Hematopoietic multipotent progenitor cell (in vitro differentiated cells): ENCODE measurements around the gene FOXD4L6. TPM values are rescaled to one million over a fixed set of nuclear protein-coding genes. Genes with fewer than 3 reads are reported as not detected.
"Not testable (repeated sequence)": the region's sequence is repeated elsewhere in the genome, so short reads cannot be mapped to it uniquely, and the experiment has no call there.

Source experiments
- DNase-seq, 3 donors: peaks; one replicate each; pipeline ENCODE4 v3.0.0-alpha.2; 2011 to 2015; ENCODE audit warnings: low read depth in 2 of 3, low spot score in 2 of 3
- total RNA-seq: library from RNA; depleted of rRNA; stranded (reverse); fragments of >200 nt; gene quantifications from one replicate; pipeline ENCODE4 v1.2.3, GENCODE V29; 2012

Gene FOXD4L6
- total RNA-seq, 1 donor = under 0.01 TPM

GRCh38 chr9:41104542-41104941, 23.9 kb downstream of the FOXD4L6 start:
- not testable (repeated sequence) for DNase-seq

GRCh38 chr9:41100508-41100907, 28.0 kb downstream of the FOXD4L6 start:
- DNase-seq = not testable (repeated sequence)

GRCh38 chr9:41098759-41099158, 29.7 kb downstream of the FOXD4L6 start:
- not testable (repeated sequence) for DNase-seq

DNA sequence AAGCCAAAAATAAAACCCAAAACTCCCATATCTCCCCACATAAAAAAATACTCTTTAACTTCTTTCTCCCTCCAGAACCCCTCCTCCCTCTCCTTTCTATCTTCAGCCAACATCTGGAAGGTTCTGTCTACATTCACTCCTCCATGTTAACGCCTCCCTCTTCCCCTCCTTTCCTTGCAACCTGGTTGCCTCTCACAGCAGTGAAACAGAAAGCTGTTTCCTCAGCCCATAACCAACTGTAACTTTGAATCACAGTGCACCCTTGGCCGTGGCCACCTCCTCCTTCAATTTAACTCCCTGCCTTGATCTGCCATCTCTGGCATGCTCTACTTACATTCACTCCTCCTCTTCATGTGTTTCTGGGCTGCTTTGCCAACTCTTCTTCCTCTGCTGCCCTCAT, 33.4 kb downstream of the FOXD4L6 start:
- DNase-seq = not testable (repeated sequence)

- not testable (repeated sequence) for DNase-seq
Observed at GRCh38 chr9:41094010-41094773, 34.3 kb downstream of the FOXD4L6 start.

GRCh38 chr9:41090922-41091321, 37.6 kb downstream of the FOXD4L6 start:
- DNase-seq = not testable (repeated sequence)

DNA sequence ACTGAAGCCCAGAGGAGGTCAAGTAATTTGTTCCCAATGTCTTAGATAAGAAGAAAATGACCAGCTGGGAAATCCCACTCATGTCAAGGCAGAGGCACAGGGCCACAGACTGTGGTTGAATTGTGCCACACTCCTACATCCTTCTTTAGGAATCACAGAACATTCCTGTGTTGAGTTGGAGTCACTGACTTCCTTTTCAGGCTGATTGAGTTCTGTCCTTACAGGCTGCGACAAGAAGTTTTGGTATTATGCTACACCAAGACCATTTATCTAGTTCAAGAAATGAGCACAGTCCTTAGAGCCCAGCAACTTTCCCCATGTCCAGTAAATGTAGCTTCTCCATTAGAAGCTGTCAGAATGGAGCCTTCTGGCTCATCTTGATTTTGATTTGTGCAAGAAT, 38.1 kb downstream of the FOXD4L6 start:
- DNase-seq = not testable (repeated sequence)

- DNase-seq = peak in 1 of 3 donors; percentile 9
Observed at GRCh38 chr9:41088450-41089059, 39.9 kb downstream of the FOXD4L6 start.

GRCh38 chr9:41087929-41088328, 40.6 kb downstream of the FOXD4L6 start:
- DNase-seq = not testable (repeated sequence)

GRCh38 chr9:41087157-41087780, 41.2 kb downstream of the FOXD4L6 start:
- not testable (repeated sequence) for DNase-seq

- DNase-seq = not testable (repeated sequence)
Observed at GRCh38 chr9:41086685-41087084, 41.8 kb downstream of the FOXD4L6 start.

GRCh38 chr9:41086215-41086614, 42.3 kb downstream of the FOXD4L6 start:
- DNase-seq = not testable (repeated sequence)

DNA sequence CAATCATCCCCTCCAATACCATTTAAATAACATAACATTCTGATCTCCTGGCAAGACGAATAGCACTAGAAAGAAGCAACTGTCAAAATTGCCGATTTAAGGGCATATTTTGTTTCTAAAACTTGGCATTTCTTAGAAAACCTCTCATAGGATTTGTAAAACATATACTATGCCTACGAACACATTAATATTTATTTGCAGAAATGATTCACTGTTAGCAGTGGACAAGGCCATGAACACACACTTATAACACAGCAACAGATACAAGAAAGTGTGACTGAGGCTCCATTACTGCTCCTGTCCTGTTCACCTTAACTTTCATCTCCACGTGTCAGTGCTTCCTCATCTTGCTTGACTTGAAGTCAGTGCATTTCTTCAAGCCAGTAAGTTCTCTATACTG, 46.1 kb downstream of the FOXD4L6 start:
- not testable (repeated sequence) for DNase-seq

- not testable (repeated sequence) for DNase-seq
Observed at GRCh38 chr9:41079464-41079863, 49.0 kb downstream of the FOXD4L6 start.

DNA sequence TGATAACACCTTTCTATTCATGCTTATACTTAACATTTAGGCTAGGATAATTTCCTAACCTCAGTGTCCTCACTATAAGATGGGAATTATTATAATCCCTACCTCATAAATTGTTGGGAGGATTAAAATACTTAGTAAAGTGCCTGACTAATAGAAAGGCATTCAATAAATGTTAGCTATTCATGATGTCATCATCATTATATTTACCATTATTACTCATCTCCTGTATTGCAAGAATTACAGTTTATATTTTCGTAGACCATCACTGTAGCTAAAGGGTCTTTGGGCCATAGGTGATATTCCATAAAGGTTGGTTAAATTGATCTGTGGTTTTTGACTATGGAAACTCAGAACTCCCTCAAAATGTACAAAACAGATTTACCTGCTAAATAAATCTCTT, 50.9 kb downstream of the FOXD4L6 start:
- DNase-seq = not testable (repeated sequence)

Other genes starting within 250 kb of the FOXD4L6 start
- 2.2 TPM for gene ZNG1F, start 60.6 kb upstream of the FOXD4L6 start, total RNA-seq